ENCODE data around the gene MAGI2.

- no peak for TF ChIP-seq CTCF (IDR thresholded peaks at IDR 0.05; ENCODE audit: insufficient read depth, low read depth, low read length)
- TF ChIP-seq EZH2 (IDR thresholded peaks at IDR 0.05; ENCODE audit: insufficient read depth, low read length) = no peak
Measured at GRCh38 chr7:79091661-79092060, 361.8 kb downstream of the MAGI2 start.

Measured in astrocyte (in vitro differentiated cells and primary cell).